ENCODE data around the gene TMEM145. TPM values are rescaled to one million over a fixed set of nuclear protein-coding genes. Genes with fewer than 3 reads are reported as not detected.
"Not testable (repeated sequence)": the region's sequence is repeated elsewhere in the genome, so short reads cannot be mapped to it uniquely, and the experiment has no call there.

TMEM145 gene
- total RNA-seq, 2 experiments from 2014 or later: 1.8 TPM; not detected in 1

DNA sequence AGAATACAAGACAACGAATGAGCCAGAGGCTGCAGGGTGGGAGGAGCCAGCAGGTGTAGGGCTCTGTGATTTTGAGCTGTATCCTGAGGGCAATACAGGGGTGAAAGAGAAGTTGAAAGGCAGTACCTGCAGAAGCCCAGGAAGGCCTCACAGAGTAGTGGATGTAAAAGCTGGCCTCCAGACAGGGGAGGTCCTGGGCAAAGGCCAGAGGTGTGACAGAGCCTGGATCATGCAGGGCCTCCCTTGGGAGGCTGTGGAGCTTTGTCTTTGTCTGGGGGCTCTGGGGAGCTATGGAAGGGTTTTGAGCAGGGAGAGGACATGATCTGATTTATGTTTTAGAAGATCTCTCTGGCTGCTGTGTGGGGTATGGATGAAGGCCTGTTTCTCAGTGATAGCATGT is 15.0 kb downstream of the TMEM145 start:
- CTCF ChIA-PET (ENCODE audit: unreplicated experiment): no interaction called here
- no peaks in the 10 kb centered on the region for H3K9me3 ChIP-seq (ENCODE audit: low read length)
- POLR2A ChIA-PET: no interaction called here
- H3K36me3 ChIP-seq (ENCODE audit: insufficient read depth, low read length): no peaks in the 10 kb centered on the region
- no peak for DNase-seq (ENCODE audit: low spot score)
- H3K4me3 ChIP-seq (ENCODE audit: low read depth, low read length, poor library complexity, severe bottlenecking): no peak overlapping the region
- H3K4me1 ChIP-seq (ENCODE audit: insufficient read depth, low read length, poor library complexity, severe bottlenecking): peaks cover 25% of the 10 kb centered on the region
- TF ChIP-seq, protein P1, sequence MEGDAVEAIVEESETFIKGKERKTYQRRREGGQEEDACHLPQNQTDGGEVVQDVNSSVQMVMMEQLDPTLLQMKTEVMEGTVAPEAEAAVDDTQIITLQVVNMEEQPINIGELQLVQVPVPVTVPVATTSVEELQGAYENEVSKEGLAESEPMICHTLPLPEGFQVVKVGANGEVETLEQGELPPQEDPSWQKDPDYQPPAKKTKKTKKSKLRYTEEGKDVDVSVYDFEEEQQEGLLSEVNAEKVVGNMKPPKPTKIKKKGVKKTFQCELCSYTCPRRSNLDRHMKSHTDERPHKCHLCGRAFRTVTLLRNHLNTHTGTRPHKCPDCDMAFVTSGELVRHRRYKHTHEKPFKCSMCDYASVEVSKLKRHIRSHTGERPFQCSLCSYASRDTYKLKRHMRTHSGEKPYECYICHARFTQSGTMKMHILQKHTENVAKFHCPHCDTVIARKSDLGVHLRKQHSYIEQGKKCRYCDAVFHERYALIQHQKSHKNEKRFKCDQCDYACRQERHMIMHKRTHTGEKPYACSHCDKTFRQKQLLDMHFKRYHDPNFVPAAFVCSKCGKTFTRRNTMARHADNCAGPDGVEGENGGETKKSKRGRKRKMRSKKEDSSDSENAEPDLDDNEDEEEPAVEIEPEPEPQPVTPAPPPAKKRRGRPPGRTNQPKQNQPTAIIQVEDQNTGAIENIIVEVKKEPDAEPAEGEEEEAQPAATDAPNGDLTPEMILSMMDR (conservative IDR thresholded peaks at IDR 0.05; ENCODE audit: low read length): no peak
- no peak for TF ChIP-seq EZH2phosphoT487 (IDR thresholded peaks at IDR 0.05; ENCODE audit: borderline replicate concordance, low read depth, low read length)
- peak overlapping the region; percentile 15; the same call in 1 of the 2 replicates for H3K4me2 ChIP-seq (ENCODE audit: low read length)
- intact Hi-C loops (cut with micrococcal nuclease; ENCODE audit: unreplicated experiment): no loop called here
- no peaks in the 10 kb centered on the region for H3K9me2 ChIP-seq (ENCODE audit: insufficient read depth, low read length)
- H3K27ac ChIP-seq (ENCODE audit: low read depth, low read length, poor library complexity, severe bottlenecking): no peak overlapping the region
- peaks cover 20% of the 10 kb centered on the region; the same call in 1 of the 2 replicates for H3K79me2 ChIP-seq (ENCODE audit: insufficient read depth, low read depth, low read length)
- no TSS peak for BruUV-seq (replicated peaks)
- H2AFZ ChIP-seq (ENCODE audit: low read length): no peak overlapping the region
- H4K20me1 ChIP-seq (ENCODE audit: insufficient read depth, low read length): no peaks in the 10 kb centered on the region

DNA sequence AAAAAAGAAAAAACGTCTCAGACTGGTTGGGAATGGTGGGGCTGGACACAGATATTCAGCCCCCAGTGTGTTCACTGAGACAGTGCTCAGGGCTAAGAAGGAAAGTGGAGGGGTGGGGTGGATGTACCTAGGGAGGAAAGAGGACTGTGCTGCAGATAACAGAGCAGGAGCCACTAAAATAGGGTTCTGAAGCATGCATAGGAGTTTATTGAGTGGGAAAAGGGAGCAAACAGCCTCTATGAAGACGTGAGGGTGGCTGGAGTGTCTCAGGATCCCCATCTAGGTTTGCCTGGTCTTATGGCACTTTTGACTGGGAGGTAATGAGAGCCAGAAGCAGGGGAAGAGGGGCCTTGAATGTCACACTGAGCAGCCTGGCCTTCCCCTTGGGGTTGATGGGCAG is 15.7 kb downstream of the TMEM145 start:
- TF ChIP-seq EZH2phosphoT487 (IDR thresholded peaks at IDR 0.05; ENCODE audit: borderline replicate concordance, low read depth, low read length): no peak
- TF ChIP-seq, protein P1 (conservative IDR thresholded peaks at IDR 0.05; ENCODE audit: low read length): no peak

DNA sequence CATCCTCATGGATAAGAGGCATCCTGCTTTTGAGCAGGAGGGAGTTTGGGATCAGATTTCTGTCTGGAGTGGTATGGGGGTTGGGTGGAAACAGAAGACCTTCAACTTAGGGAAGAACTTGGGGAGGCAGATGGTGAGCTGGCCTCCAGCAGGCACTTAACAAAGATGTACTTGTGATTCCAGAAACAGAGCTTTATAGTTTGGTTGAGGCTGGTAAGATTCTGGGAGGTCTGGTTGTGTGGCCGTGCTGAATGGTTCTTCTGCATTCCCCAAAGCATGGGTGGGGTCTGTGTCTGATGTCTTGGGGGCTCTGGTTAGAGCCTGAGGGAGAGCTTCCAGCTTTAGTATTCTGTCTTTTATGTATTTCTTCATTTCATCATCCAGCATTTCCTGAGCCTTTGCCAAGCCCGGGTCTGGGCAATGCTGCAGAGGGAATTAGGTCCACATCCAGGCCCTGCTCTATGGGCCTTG is 17.2 kb downstream of the TMEM145 start:
- Histone ChIP-seq H3K4me1 (ENCODE audit: insufficient read depth, low read length, poor library complexity, severe bottlenecking) (peaks cover 16% of the 10 kb centered on the region), H3K9me3 (ENCODE audit: low read length) (no peaks in the 10 kb centered on the region), H3K27ac (ENCODE audit: low read depth, low read length, poor library complexity, severe bottlenecking) (no peak overlapping the region), H3K4me2 (ENCODE audit: low read length) (no peak overlapping the region), H3K9me2 (ENCODE audit: insufficient read depth, low read length) (no peaks in the 10 kb centered on the region), H4K20me1 (ENCODE audit: insufficient read depth, low read length) (no peaks in the 10 kb centered on the region), H3K36me3 (ENCODE audit: insufficient read depth, low read length) (no peaks in the 10 kb centered on the region), H2AFZ (ENCODE audit: low read length) (no peak overlapping the region), H3K4me3 (ENCODE audit: low read depth, low read length, poor library complexity, severe bottlenecking) (no peak overlapping the region), H3K79me2 (ENCODE audit: insufficient read depth, low read depth, low read length) (peaks cover 20% of the 10 kb centered on the region; the same call in 1 of the 2 replicates)
- intact Hi-C loops (cut with micrococcal nuclease; ENCODE audit: unreplicated experiment): no loop called here
- CTCF ChIA-PET (ENCODE audit: unreplicated experiment): no interaction called here
- no TSS peak for BruUV-seq (replicated peaks)
- no peak for DNase-seq (ENCODE audit: low spot score)
- POLR2A ChIA-PET: no interaction called here
- TF ChIP-seq EZH2phosphoT487 (IDR thresholded peaks at IDR 0.05; ENCODE audit: borderline replicate concordance, low read depth, low read length): no peak
- TF ChIP-seq, protein P1 (conservative IDR thresholded peaks at IDR 0.05; ENCODE audit: low read length): no peak

More for the DNA sequence above, 15.7 kb downstream of the TMEM145 start:
- Histone ChIP-seq H2AFZ (ENCODE audit: low read length) (no peak overlapping the region), H3K79me2 (ENCODE audit: insufficient read depth, low read depth, low read length) (peaks cover 20% of the 10 kb centered on the region; the same call in 1 of the 2 replicates), H3K4me2 (ENCODE audit: low read length) (no peak overlapping the region), H3K9me2 (ENCODE audit: insufficient read depth, low read length) (no peaks in the 10 kb centered on the region), H3K36me3 (ENCODE audit: insufficient read depth, low read length) (no peaks in the 10 kb centered on the region), H3K4me3 (ENCODE audit: low read depth, low read length, poor library complexity, severe bottlenecking) (no peak overlapping the region), H4K20me1 (ENCODE audit: insufficient read depth, low read length) (no peaks in the 10 kb centered on the region), H3K27ac (ENCODE audit: low read depth, low read length, poor library complexity, severe bottlenecking) (no peak overlapping the region), H3K4me1 (ENCODE audit: insufficient read depth, low read length, poor library complexity, severe bottlenecking) (peaks cover 25% of the 10 kb centered on the region), H3K9me3 (ENCODE audit: low read length) (no peaks in the 10 kb centered on the region)
- ChIA-PET CTCF (ENCODE audit: unreplicated experiment) (no interaction called here), POLR2A (no interaction called here)
- no TSS peak for BruUV-seq (replicated peaks)
- intact Hi-C loops (cut with micrococcal nuclease; ENCODE audit: unreplicated experiment): no loop called here
- DNase-seq (ENCODE audit: low spot score): no peak

DNA sequence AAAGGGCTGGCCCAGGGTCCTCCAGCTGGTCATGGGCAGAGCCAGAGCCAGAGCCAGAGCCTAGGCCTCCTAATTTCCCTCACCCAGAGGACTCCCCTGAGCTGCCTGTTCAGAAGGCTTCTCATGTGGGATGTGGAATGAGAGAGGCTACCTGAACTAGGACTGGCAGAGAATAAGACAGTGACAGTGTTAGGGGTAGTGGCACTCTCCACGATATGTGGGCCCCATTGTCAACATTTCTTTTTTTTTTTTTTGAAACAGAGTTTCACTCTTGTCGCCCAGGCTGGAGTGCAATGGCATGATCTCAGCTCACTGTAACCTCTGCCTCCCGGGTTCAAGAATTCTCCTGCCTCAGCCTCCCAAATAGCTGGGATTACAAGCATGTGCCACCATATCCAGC is 18.2 kb downstream of the TMEM145 start:
- H3K4me3 ChIP-seq (ENCODE audit: low read depth, low read length, poor library complexity, severe bottlenecking); H4K20me1 ChIP-seq (ENCODE audit: insufficient read depth, low read length); intact Hi-C loops (cut with micrococcal nuclease; ENCODE audit: unreplicated experiment); CTCF ChIA-PET (ENCODE audit: unreplicated experiment); H3K9me3 ChIP-seq (ENCODE audit: low read length); H2AFZ ChIP-seq (ENCODE audit: low read length); DNase-seq (ENCODE audit: low spot score); H3K4me2 ChIP-seq (ENCODE audit: low read length); BruUV-seq (replicated peaks); H3K9me2 ChIP-seq (ENCODE audit: insufficient read depth, low read length); POLR2A ChIA-PET; H3K27ac ChIP-seq (ENCODE audit: low read depth, low read length, poor library complexity, severe bottlenecking); H3K36me3 ChIP-seq (ENCODE audit: insufficient read depth, low read length): not testable (repeated sequence)
- H3K4me1 ChIP-seq (ENCODE audit: insufficient read depth, low read length, poor library complexity, severe bottlenecking): peaks cover 13% of the 10 kb centered on the region
- peaks cover 12% of the 10 kb centered on the region; the same call in 1 of the 2 replicates for H3K79me2 ChIP-seq (ENCODE audit: insufficient read depth, low read depth, low read length)

Data from OCI-LY7 (cell line).